Measurements from ENCODE around the gene ZCCHC24. TPM values are rescaled to one million over a fixed set of nuclear protein-coding genes. Genes with fewer than 3 reads are reported as not detected.

The ZCCHC24 gene
- total RNA-seq, 1 donor from 2014 or later: 57.0 TPM

- DNase-seq (ENCODE audit: extremely low spot score in 2 of 2): no peak
- H3K4me3 ChIP-seq: no peak overlapping the region
- no peak overlapping the region for H3K27ac ChIP-seq
- peaks cover 5% of the 10 kb centered on the region for H3K4me1 ChIP-seq
- intact Hi-C loops (cut with DNase I): no loop called here
- TF ChIP-seq POLR2A (IDR thresholded peaks at IDR 0.05) (no peak), CTCF (IDR thresholded peaks at IDR 0.05) (no peak), POLR2AphosphoS5 (IDR thresholded peaks at IDR 0.05; ENCODE audit: insufficient read depth in 1 of 2, low read depth in 1 of 2) (no peak)
- H3K36me3 ChIP-seq: peaks cover 0 to 51% of the 10 kb centered on the region in 2 donors
- no peaks in the 10 kb centered on the region for H3K9me3 ChIP-seq
- H3K27me3 ChIP-seq: no peaks in the 10 kb centered on the region
These were observed 91.3 kb downstream of the ZCCHC24 start for GRCh38 chr10:79354141-79354540.

- DNase-seq (ENCODE audit: extremely low spot score in 2 of 2): peak in 1 of 2 donors; percentile 54
- H3K27ac ChIP-seq: no peak overlapping the region
- no peak for TF ChIP-seq POLR2AphosphoS5 (IDR thresholded peaks at IDR 0.05; ENCODE audit: insufficient read depth in 1 of 2, low read depth in 1 of 2)
- no peak for TF ChIP-seq POLR2A (IDR thresholded peaks at IDR 0.05)
- no peak for TF ChIP-seq CTCF (IDR thresholded peaks at IDR 0.05)
- H3K9me3 ChIP-seq: no peaks in the 10 kb centered on the region
- H3K27me3 ChIP-seq: no peaks in the 10 kb centered on the region
- H3K4me3 ChIP-seq: no peak overlapping the region
- H3K4me1 ChIP-seq: peaks cover 10% of the 10 kb centered on the region
- peaks cover 0 to 51% of the 10 kb centered on the region in 2 donors for H3K36me3 ChIP-seq
- intact Hi-C loops (cut with DNase I): no loop called here
These were observed 91.7 kb downstream of the ZCCHC24 start for GRCh38 chr10:79353726-79354125.

- no peak overlapping the region for H3K4me3 ChIP-seq
- TF ChIP-seq POLR2AphosphoS5 (IDR thresholded peaks at IDR 0.05; ENCODE audit: insufficient read depth in 1 of 2, low read depth in 1 of 2): no peak
- no peak for TF ChIP-seq POLR2A (IDR thresholded peaks at IDR 0.05)
- TF ChIP-seq CTCF (IDR thresholded peaks at IDR 0.05): no peak
- H3K9me3 ChIP-seq: no peaks in the 10 kb centered on the region
- no peaks in the 10 kb centered on the region for H3K27me3 ChIP-seq
- peak in 1 of 2 donors; percentile 83 for DNase-seq (ENCODE audit: extremely low spot score in 2 of 2)
- H3K36me3 ChIP-seq: peaks cover 0 to 51% of the 10 kb centered on the region in 2 donors
- intact Hi-C loops (cut with DNase I): no loop called here
- peaks cover 17% of the 10 kb centered on the region for H3K4me1 ChIP-seq
- H3K27ac ChIP-seq: no peak overlapping the region
These were observed 92.4 kb downstream of the ZCCHC24 start for GRCh38 chr10:79353000-79353406.

GRCh38 chr10:79352035-79352877, 93.2 kb downstream of the ZCCHC24 start:
- no peaks in the 10 kb centered on the region for H3K27me3 ChIP-seq
- no peaks in the 10 kb centered on the region for H3K9me3 ChIP-seq
- H3K36me3 ChIP-seq: peaks cover 0 to 51% of the 10 kb centered on the region in 2 donors
- no peak overlapping the region for H3K27ac ChIP-seq
- no peak overlapping the region for H3K4me3 ChIP-seq
- intact Hi-C loops (cut with DNase I): no loop called here
- DNase-seq (ENCODE audit: extremely low spot score in 2 of 2): peak in 1 of 2 donors; percentile 83
- H3K4me1 ChIP-seq: peaks cover 21% of the 10 kb centered on the region
- TF ChIP-seq POLR2A (IDR thresholded peaks at IDR 0.05): no peak
- TF ChIP-seq CTCF (IDR thresholded peaks at IDR 0.05): no peak
- TF ChIP-seq POLR2AphosphoS5 (IDR thresholded peaks at IDR 0.05; ENCODE audit: insufficient read depth in 1 of 2, low read depth in 1 of 2): no peak

- peaks cover 28% of the 10 kb centered on the region for H3K4me1 ChIP-seq
These were observed 94.1 kb downstream of the ZCCHC24 start for GRCh38 chr10:79351332-79351731.

More at GRCh38 chr10:79351332-79351731, 94.1 kb downstream of the ZCCHC24 start:
- Histone ChIP-seq H3K36me3 (peaks cover 0 to 51% of the 10 kb centered on the region in 2 donors), H3K27me3 (no peaks in the 10 kb centered on the region), H3K27ac (no peak overlapping the region), H3K4me3 (no peak overlapping the region), H3K9me3 (no peaks in the 10 kb centered on the region)
- peak; percentile 79 for DNase-seq (ENCODE audit: extremely low spot score in 2 of 2)
- intact Hi-C loops (cut with DNase I): no loop called here
- TF ChIP-seq CTCF (IDR thresholded peaks at IDR 0.05) (no peak), POLR2A (IDR thresholded peaks at IDR 0.05) (no peak), POLR2AphosphoS5 (IDR thresholded peaks at IDR 0.05; ENCODE audit: insufficient read depth in 1 of 2, low read depth in 1 of 2) (no peak)
